HCT116 (cell line): Measurements from ENCODE around the gene PLEKHA5. TPM values are rescaled to one million over a fixed set of nuclear protein-coding genes. Genes with fewer than 3 reads are reported as not detected.

Experiments used
- ATAC-seq: fragments of 200-7000 bp; cut with Tn5 transposase; 2 replicates; pipeline ENCODE4 v1.9.1; 2020; ENCODE audit warnings: mild to moderate bottlenecking, moderate library complexity
- BruUV-seq: library from RNA; stranded (reverse); fragments of 400-500 nt; replicated peaks from 2 replicates; lab custom pipeline; 2021; lab: Mats Ljungman, UMichigan
- CTCF ChIA-PET: fragments of 300-600 bp; sonication (Branson Sonifier 250); formaldehyde crosslinking; loops from one replicate; lab custom pipeline; 2021; ENCODE audit warnings: antibody characterized with exemption; lab: Charles Lee
- POLR2A ChIA-PET: fragments of 300-600, 350-600 bp; sonication (Branson Sonifier 250); formaldehyde crosslinking; loops from one replicate; lab custom pipeline; 2021; ENCODE audit warnings: antibody characterized with exemption; lab: Charles Lee
- RAD21 ChIA-PET, 2 experiments: fragments of 300-600 bp; sonication (Branson Sonifier 250); formaldehyde crosslinking; loops; one replicate each; lab custom pipeline; 2023; ENCODE audit warnings: low total read pairs in 2 of 2; ENCODE audit not compliant: uncharacterized antibody in 2 of 2, unreplicated experiment in 2 of 2, low non-redundant PET in 1 of 2; lab: Charles Lee
- DNase-seq: peaks from one replicate; pipeline ENCODE4 v3.0.0-alpha.2; 2010; ENCODE audit warnings: low read depth, low spot score
- H2AFZ ChIP-seq: fragments of 200-600 bp; shearing (Covaris generic), sonication (generic); 2 replicates; pipeline ENCODE4 v1.6.1; 2017; ENCODE audit warnings: low read depth, mixed run types, mixed read lengths, antibody characterized with exemption, low read length; ENCODE audit not compliant: poor library complexity, severe bottlenecking
- H3K27ac ChIP-seq: 2 replicates; pipeline ENCODE4 v1.5.1; 2012; ENCODE audit warnings: low read depth, low read length
- H3K27me3 ChIP-seq: fragments of 200-600 bp; sonication (generic); 2 replicates; pipeline ENCODE4 v1.6.1; 2016; ENCODE audit warnings: mixed run types, low read length, mixed read lengths; ENCODE audit not compliant: insufficient read depth
- H3K36me3 ChIP-seq, 2 experiments: fragments of 200-500 bp in 1 of 2; fragments of 200-600 bp in 1 of 2; sonication (Bioruptor generic) in 1 of 2; sonication (generic) in 1 of 2; 2 replicates each; pipeline versions ENCODE4 v1.5.1 to v1.6.1; 2014 to 2016; ENCODE audit warnings: low read length in 2 of 2, inconsistent platforms in 1 of 2, mixed read lengths in 1 of 2, mixed run types in 1 of 2; ENCODE audit not compliant: insufficient read depth in 2 of 2, control insufficient read depth in 1 of 2
- H3K4me1 ChIP-seq, 2 experiments: fragments of 200-600 bp in 1 of 2; sonication (generic) in 1 of 2; 2 replicates each; pipeline versions ENCODE4 v1.5.1 to v1.6.1; 2012 to 2017; ENCODE audit warnings: low read length in 2 of 2, inconsistent platforms in 1 of 2, mild to moderate bottlenecking in 1 of 2, mixed read lengths in 1 of 2, mixed run types in 1 of 2, moderate library complexity in 1 of 2; ENCODE audit not compliant: insufficient read depth in 2 of 2, control insufficient read depth in 1 of 2
- H3K4me2 ChIP-seq: fragments of 200-600 bp; sonication (generic); 2 replicates; pipeline ENCODE4 v1.6.1; 2017; ENCODE audit warnings: mixed run types, low read length, mixed read lengths
- H3K4me3 ChIP-seq, 2 experiments: fragments of 200-600 bp in 1 of 2; sonication (generic) in 1 of 2; replicated peaks in 1 of 2; 2 replicates each; pipeline ENCODE4 v1.5.1; 2011 to 2016; ENCODE audit warnings: low read length in 2 of 2, control low read depth in 1 of 2, low read depth in 1 of 2, mild to moderate bottlenecking in 1 of 2, mixed read lengths in 1 of 2, mixed run types in 1 of 2
- H3K79me2 ChIP-seq: fragments of 200-600 bp; sonication (generic); 2 replicates; pipeline ENCODE4 v1.6.1; 2017; ENCODE audit warnings: mild to moderate bottlenecking, mixed run types, low read length, moderate library complexity, mixed read lengths; ENCODE audit not compliant: insufficient read depth
- H3K9ac ChIP-seq: fragments of 200-600 bp; sonication (generic); 2 replicates; pipeline ENCODE4 v1.6.1; 2016; ENCODE audit warnings: low read length, mixed read lengths
- H3K9me2 ChIP-seq: fragments of 200-600 bp; sonication (generic), shearing (Covaris generic); 2 replicates; pipeline ENCODE4 v1.6.1; 2017; ENCODE audit warnings: mixed run types, mild to moderate bottlenecking, moderate library complexity; ENCODE audit not compliant: insufficient read depth
- H3K9me3 ChIP-seq, 2 experiments: fragments of 200-500 bp in 1 of 2; fragments of 200-600 bp in 1 of 2; sonication (Bioruptor generic) in 1 of 2; sonication (generic) in 1 of 2; 2 replicates each; pipeline ENCODE4 v1.6.1; 2014 to 2017; ENCODE audit warnings: low read length in 2 of 2, mixed read lengths in 2 of 2, inconsistent platforms in 1 of 2, low read depth in 1 of 2, mild to moderate bottlenecking in 1 of 2, mixed run types in 1 of 2, moderate library complexity in 1 of 2; ENCODE audit not compliant: control insufficient read depth in 1 of 2, insufficient read depth in 1 of 2
- H4K20me1 ChIP-seq: fragments of 200-600 bp; sonication (generic), shearing (Covaris generic); 2 replicates; pipeline ENCODE4 v1.6.1; 2017; ENCODE audit warnings: mixed run types, mild to moderate bottlenecking, moderate library complexity; ENCODE audit not compliant: insufficient read depth
- ATF3 ChIP-seq: IDR thresholded peaks from 2 replicates; pipeline ENCODE4 v1.6.1; 2012
- CBX3 ChIP-seq: IDR thresholded peaks from 2 replicates; pipeline ENCODE4 v1.6.1; 2012; ENCODE audit warnings: low read depth
- CTCF ChIP-seq, 3 experiments: fragments of 200-600 bp in 1 of 3; sonication (generic) in 1 of 3; IDR thresholded peaks in 2 of 3; conservative IDR thresholded peaks in 1 of 3; 2 replicates each; pipeline ENCODE4 v1.5.1; 2012 to 2017; ENCODE audit warnings: low read depth in 2 of 3, low read length in 2 of 3, antibody characterized with exemption in 1 of 3, borderline replicate concordance in 1 of 3, control low read depth in 1 of 3, mild to moderate bottlenecking in 1 of 3, mixed read lengths in 1 of 3, mixed run types in 1 of 3, moderate library complexity in 1 of 3; ENCODE audit not compliant: insufficient read depth in 1 of 3
- EZH2 ChIP-seq: fragments of 200-600 bp; sonication (generic); IDR thresholded peaks from 2 replicates; pipeline ENCODE4 v1.6.1; 2017; ENCODE audit warnings: antibody characterized with exemption, mixed run types
- EZH2phosphoT487 ChIP-seq: fragments of 200-600 bp; IDR thresholded peaks from 2 replicates; pipeline ENCODE4 v1.6.1; 2018; ENCODE audit warnings: antibody characterized with exemption, borderline replicate concordance
- JUND ChIP-seq: IDR thresholded peaks from 2 replicates; pipeline ENCODE4 v1.6.1; 2012
- RAD21 ChIP-seq: IDR thresholded peaks from 2 replicates; pipeline ENCODE4 v1.6.1; 2012; ENCODE audit warnings: low read depth, mild to moderate bottlenecking
- REST ChIP-seq: IDR thresholded peaks from 2 replicates; pipeline ENCODE4 v1.6.1; 2012; ENCODE audit warnings: low read depth
- SP1 ChIP-seq: IDR thresholded peaks from 2 replicates; pipeline ENCODE4 v1.6.1; 2012; ENCODE audit warnings: low read depth
- SRF ChIP-seq: IDR thresholded peaks from 2 replicates; pipeline ENCODE4 v1.6.1; 2012; ENCODE audit warnings: low read depth
- TCF7L2 ChIP-seq: IDR thresholded peaks from 2 replicates; pipeline ENCODE4 v1.7.0; 2011; ENCODE audit warnings: borderline replicate concordance, inconsistent platforms; ENCODE audit not compliant: insufficient read depth, insufficient read length; ENCODE audit errors: extremely low read depth
- YY1 ChIP-seq: IDR thresholded peaks from 2 replicates; pipeline ENCODE4 v1.6.1; 2011; ENCODE audit warnings: low read length, low read depth, moderate library complexity, mild to moderate bottlenecking; ENCODE audit not compliant: insufficient replicate concordance; ENCODE audit errors: extremely low read depth
- ZBTB33 ChIP-seq: IDR thresholded peaks from 2 replicates; pipeline ENCODE4 v1.6.1; 2011; ENCODE audit warnings: mild to moderate bottlenecking, low read length, moderate library complexity; ENCODE audit not compliant: insufficient replicate concordance; ENCODE audit errors: extremely low read depth
- ZFX ChIP-seq: fragments of 450-650 bp; IDR thresholded peaks from 2 replicates; pipeline ENCODE4 v1.6.1; 2017
- intact Hi-C: fragments of 100-400 bp; cut with micrococcal nuclease; formaldehyde crosslinking; loops from 2 replicates; pipeline ENCODE4 v1.10.0; 2022
- total RNA-seq: library from RNA; stranded (reverse); gene quantifications from one replicate; pipeline ENCODE4 v1.2.1, GENCODE V29; 2021; ENCODE audit not compliant: unreplicated experiment

Gene PLEKHA5
- total RNA-seq, 1 experiment from 2014 or later: 18.9 TPM

GRCh38 chr12:19140381-19141236 lies 11.1 kb downstream of the PLEKHA5 start:
- intact Hi-C loops: no loop called here
- RAD21 ChIA-PET: no interaction called here
- Histone ChIP-seq H3K79me2 (peaks cover 54% of the 10 kb centered on the region), H3K4me3 (no peak overlapping the region), H3K4me1 (no peaks in the 10 kb centered on the region), H3K4me2 (no peak overlapping the region), H3K9me2 (no peaks in the 10 kb centered on the region), H4K20me1 (no peaks in the 10 kb centered on the region), H3K27me3 (no peaks in the 10 kb centered on the region), H3K9ac (no peak overlapping the region), H3K9me3 (no peaks in the 10 kb centered on the region), H3K36me3 (no peaks in the 10 kb centered on the region), H3K27ac (no peak overlapping the region), H2AFZ (no peak overlapping the region)
- ATAC-seq (no peak), DNase-seq (no peak)
- CTCF ChIA-PET: no interaction called here
- TF ChIP-seq TCF7L2 (no peak), REST (no peak), CBX3 (no peak), EZH2phosphoT487 (no peak), RAD21 (no peak), ZFX (no peak), ATF3 (no peak), SP1 (no peak), YY1 (no peak), JUND (no peak), EZH2 (no peak), ZBTB33 (no peak), CTCF (IDR thresholded peaks at IDR 0.05 in 2 of 3, conservative IDR thresholded peaks at IDR 0.05 in 1 of 3; ENCODE audit: borderline replicate concordance in 1 of 3, insufficient read depth in 1 of 3, low read depth in 2 of 3, low read length in 2 of 3) (no peak), SRF (no peak)
- BruUV-seq: no TSS peak
- POLR2A ChIA-PET: no interaction called here
